ENCODE measurements around the gene RCE1.

RCE1 gene

DNA sequence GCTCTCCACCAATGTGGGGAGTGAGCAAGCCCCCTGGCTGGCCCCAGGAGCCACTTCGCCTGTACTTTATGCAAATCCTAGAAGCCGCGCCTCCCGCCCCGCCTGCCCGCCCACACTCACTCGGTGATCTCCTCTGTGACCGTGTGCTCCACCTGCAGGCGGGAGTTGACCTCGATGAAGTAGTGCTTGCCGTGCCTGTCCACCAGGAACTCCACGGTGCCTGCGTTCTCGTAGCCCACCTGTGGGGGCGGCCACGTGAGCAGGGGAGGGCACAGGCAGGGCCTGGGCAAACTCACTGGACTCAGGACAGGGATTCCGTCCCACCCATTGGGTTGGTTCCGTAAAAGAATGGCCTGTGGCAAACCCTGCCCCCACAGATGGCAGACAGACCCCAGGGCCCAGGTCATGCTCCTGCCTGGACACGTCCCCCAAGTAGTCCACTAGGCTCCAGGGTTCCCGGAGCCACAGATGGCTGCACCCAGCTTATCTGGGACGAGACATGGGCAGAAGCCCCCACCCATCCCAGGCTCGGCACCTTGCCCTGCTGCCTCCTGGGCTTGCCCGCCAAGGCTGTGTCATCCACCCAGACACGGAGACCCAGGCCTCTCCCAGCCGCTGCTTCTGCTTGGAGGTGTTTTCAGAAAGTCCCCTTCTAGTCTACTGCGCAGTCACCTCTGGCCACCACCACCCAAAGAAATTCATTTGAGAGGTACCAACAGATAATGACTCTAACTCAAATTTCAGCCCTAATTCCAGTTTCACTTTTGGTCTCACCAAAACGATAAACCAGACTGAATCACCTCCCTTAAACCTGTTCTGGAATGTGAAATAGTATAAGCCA lies 25.7 kb downstream of the RCE1 start:
- peak; percentile 72 for DNase-seq (ENCODE audit: low read depth)

GRCh38 chr11:66869567-66869870 lies 26.3 kb downstream of the RCE1 start:
- DNase-seq (ENCODE audit: low read depth) = no peak

GRCh38 chr11:66870131-66870530 lies 26.9 kb downstream of the RCE1 start:
- no peak for DNase-seq (ENCODE audit: low read depth)

GRCh38 chr11:66870616-66871520 lies 27.6 kb downstream of the RCE1 start:
- DNase-seq (ENCODE audit: low read depth) = no peak

GRCh38 chr11:66871521-66871901 lies 28.3 kb downstream of the RCE1 start:
- no peak for DNase-seq (ENCODE audit: low read depth)

DNA sequence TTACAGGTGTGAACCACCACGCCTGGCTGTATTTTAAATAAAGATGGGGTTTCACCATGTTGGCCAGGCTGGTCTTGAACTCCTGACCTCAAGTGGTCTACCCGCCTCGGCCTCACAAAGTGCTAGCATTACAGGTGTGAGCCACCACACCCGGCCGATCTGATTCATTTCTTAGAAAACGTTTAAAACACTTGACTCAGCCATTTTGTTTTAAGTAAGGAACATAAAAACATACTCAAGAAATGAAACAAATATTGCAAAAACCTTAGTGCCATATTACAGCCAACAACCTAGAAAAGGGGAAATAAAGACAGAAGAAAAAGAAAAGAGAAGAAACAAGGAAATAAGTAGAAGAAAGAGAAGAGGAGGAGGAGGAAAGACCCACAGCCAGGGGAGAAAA lies 31.0 kb downstream of the RCE1 start:
- no peak for DNase-seq (ENCODE audit: low read depth)

GRCh38 chr11:66875378-66875777 lies 32.1 kb downstream of the RCE1 start:
- DNase-seq (ENCODE audit: low read depth) = no peak

GRCh38 chr11:66877588-66878385 lies 34.5 kb downstream of the RCE1 start:
- DNase-seq (ENCODE audit: low read depth) = no peak

- DNase-seq (ENCODE audit: low read depth) = no peak
Measured at GRCh38 chr11:66878474-66878873, 35.2 kb downstream of the RCE1 start.

- no peak for DNase-seq (ENCODE audit: low read depth)
Measured at GRCh38 chr11:66879000-66879399, 35.8 kb downstream of the RCE1 start.

- no peak for DNase-seq (ENCODE audit: low read depth)
Measured at GRCh38 chr11:66879583-66879982, 36.3 kb downstream of the RCE1 start.

DNA sequence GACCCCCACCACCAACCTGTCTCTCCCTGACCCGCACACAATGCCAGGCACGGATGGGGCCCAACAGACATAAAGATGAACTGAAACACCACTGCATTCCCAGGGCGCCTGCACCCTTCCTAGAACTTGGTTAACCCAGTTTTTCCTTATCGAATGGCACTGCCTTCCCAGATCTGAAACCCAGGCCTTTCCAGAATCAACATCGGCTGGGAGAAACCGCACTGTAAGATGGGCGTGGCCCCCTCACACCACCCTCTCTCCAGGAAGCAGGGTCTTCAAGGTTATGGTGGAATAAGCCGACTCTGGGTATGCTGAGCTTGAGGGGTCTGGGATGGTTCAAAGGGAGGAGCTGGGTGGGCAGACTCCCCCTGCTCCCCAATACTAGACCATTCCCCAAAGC lies 36.8 kb downstream of the RCE1 start:
- no peak for DNase-seq (ENCODE audit: low read depth)

GRCh38 chr11:66880496-66881450 lies 37.5 kb downstream of the RCE1 start:
- DNase-seq (ENCODE audit: low read depth) = no peak

- no peak for DNase-seq (ENCODE audit: low read depth)
Measured at GRCh38 chr11:66881451-66881835, 38.2 kb downstream of the RCE1 start.

GRCh38 chr11:66881927-66882452 lies 38.7 kb downstream of the RCE1 start:
- no peak for DNase-seq (ENCODE audit: low read depth)

- no peak for DNase-seq (ENCODE audit: low read depth)
Measured at GRCh38 chr11:66882561-66883015, 39.3 kb downstream of the RCE1 start.

DNA sequence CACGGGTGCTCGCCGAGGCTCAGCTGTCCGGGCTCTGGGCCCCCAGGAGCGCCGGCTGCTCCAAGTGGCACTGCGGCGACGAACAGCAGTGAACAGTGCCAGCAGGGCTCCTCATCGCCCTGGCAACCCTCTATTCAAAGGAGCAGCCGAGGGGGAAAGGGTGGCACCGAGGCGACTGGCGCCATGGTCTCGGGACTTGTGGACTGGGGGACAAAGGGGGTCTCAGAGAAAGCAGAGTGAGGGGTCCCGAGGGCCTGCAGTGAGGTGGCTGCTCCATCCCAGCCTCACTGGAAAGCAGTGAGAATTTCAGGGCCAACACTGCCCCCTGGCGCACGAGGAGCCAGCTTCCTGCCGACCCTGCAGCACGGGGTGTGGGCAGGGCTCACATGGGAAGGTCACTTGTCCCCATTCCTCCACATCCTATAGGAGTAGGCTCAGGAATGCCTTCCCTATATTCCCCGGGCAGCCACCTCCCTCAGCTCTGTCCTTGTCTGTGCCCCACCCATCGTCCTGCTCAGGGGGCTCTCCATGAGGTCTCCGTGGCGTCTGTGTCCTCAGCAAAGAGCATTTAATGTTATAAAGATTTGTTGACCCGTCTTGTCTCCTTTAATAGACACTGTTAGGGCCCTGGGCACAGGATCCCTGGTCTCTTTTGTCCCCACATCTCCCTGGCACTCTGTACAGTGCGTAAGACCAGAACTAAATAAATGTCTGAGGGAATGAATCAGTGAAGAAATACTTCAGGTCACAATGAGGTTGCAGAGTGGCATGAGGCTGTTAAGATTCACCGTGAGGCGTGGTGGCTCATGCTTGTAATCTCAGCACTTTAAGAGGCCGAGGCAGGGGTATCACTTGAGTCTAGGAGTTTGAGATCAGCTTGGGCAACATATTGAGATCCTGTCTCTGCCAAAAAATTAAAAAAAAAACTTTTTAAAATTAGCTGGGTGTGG lies 40.0 kb downstream of the RCE1 start:
- peak; percentile 34 for DNase-seq (ENCODE audit: low read depth)

GRCh38 chr11:66884443-66884842 lies 41.2 kb downstream of the RCE1 start:
- DNase-seq (ENCODE audit: low read depth) = no peak

GRCh38 chr11:66885469-66885868 lies 42.2 kb downstream of the RCE1 start:
- no peak for DNase-seq (ENCODE audit: low read depth)

- no peak for DNase-seq (ENCODE audit: low read depth)
Measured at GRCh38 chr11:66885950-66886440, 42.8 kb downstream of the RCE1 start.
